OCI-LY3 (cell line): ENCODE measurements around the gene RPL10L.

Source experiments
- CTCF ChIP-seq: fragments of 200-600, 300-600 bp; sonication (generic); IDR thresholded peaks from 2 replicates; pipeline ENCODE4 v1.5.1; 2014; ENCODE audit warnings: antibody characterized with exemption, low read length, low read depth
- EZH2phosphoT487 ChIP-seq: fragments of 200-600 bp; shearing (Covaris generic); IDR thresholded peaks from 2 replicates; pipeline ENCODE4 v1.6.1; 2018; ENCODE audit warnings: antibody characterized with exemption, mixed run types, low read depth

DNA sequence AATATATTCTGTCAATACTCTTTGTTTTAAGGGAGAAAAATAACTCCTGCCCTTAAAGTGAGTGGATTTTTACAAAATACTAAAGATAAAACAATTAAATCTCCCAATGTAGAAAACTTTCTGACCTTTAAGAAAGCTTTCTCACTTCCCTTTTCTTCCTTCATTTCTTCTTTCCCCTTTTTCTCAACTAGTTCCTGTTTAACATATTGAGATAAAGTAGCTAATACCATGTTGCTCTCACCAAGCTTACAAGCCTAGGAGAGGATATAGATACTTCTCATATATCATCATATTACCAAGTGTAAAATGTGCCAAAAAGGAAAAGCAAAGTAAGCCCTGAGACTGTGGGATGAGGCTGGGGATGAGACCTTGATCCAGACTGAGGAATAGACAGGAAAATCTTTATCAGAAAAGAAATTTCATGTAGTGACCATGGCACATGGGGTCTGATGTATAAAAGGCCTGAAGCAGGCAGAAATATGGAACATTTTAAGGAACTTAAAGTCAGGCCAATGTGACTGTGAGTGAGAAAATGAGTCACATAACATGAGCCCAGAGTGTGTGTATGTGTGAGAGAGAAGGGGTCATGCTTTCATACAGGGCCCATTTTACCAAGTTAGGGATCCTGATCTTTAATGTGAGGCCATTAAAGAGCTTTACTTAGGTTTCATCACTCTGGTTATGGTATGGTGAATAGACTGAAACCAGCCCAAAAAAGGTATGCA lies 1.6 kb upstream of the RPL10L start:
- TF ChIP-seq CTCF (no peak), EZH2phosphoT487 (no peak)
